Thyroid gland (tissue), 4 donors: ENCODE data around the gene KCNJ13. TPM values are rescaled to one million over a fixed set of nuclear protein-coding genes. Genes with fewer than 3 reads are reported as not detected.

Experiments
- DNase-seq, 2 donors: peaks; one replicate each; pipeline ENCODE4 v3.0.0-alpha.2; 2019
- H3K27ac ChIP-seq, 3 donors: fragments of 200-600 bp; sonication (generic); 1 replicate in 2 of 3; 2 replicates in 1 of 3; pipeline ENCODE4 v1.5.1; 2016 to 2019; ENCODE audit warnings: mild to moderate bottlenecking in 1 of 3, moderate library complexity in 1 of 3
- H3K27me3 ChIP-seq: fragments of 200-600 bp; sonication (generic); one replicate; pipeline ENCODE4 v1.5.1; 2019
- H3K36me3 ChIP-seq, 2 donors: fragments of 200-600 bp; sonication (generic); one replicate each; pipeline ENCODE4 v1.5.1; 2016 to 2019
- H3K4me1 ChIP-seq, 2 donors: fragments of 200-600 bp; sonication (generic); one replicate each; pipeline ENCODE4 v1.5.1; 2017 to 2019
- H3K4me3 ChIP-seq, 3 donors: fragments of 200-600 bp; sonication (generic); replicated peaks in 1 of 3; 1 replicate in 2 of 3; 2 replicates in 1 of 3; pipeline ENCODE4 v1.5.1; 2016; ENCODE audit warnings: mild to moderate bottlenecking in 1 of 3
- H3K9me3 ChIP-seq: fragments of 200-600 bp; sonication (generic); one replicate; pipeline ENCODE4 v1.5.1; 2017
- POLR2A ChIP-seq, 2 donors: fragments of 450-650 bp; IDR thresholded peaks; one replicate each; pipeline ENCODE4 v1.6.1; 2017; ENCODE audit warnings: antibody characterized with exemption in 2 of 2, mild to moderate bottlenecking in 2 of 2, moderate library complexity in 1 of 2
- WGBS, 2 donors: methylation state at CpG; one replicate each; pipeline ENCODE4 v1.1.5; 2017; 5-methylcytosine and 5-hydroxymethylcytosine counted together
- intact Hi-C: fragments of 100-400 bp; cut with DNase I; formaldehyde crosslinking; loops from one replicate; pipeline ENCODE4 v1.15.1; 2023
- total RNA-seq, 4 donors: library from RNA; depleted of rRNA; stranded (reverse); fragments of >200 nt; gene quantifications; one replicate each; pipeline ENCODE4 v1.2.3, GENCODE V29; 2016
- TF ChIP-seq, protein P1 (sequence below), 6 experiments: fragments of 200-600 bp in 3 of 6; fragments of 450-650 bp in 3 of 6; sonication (generic) in 3 of 6; IDR thresholded peaks; one replicate each; pipeline ENCODE4 v1.5.1; 2016 to 2019; ENCODE audit warnings: antibody characterized with exemption in 6 of 6, mild to moderate bottlenecking in 2 of 6, inconsistent platforms in 1 of 6, moderate library complexity in 1 of 6

The KCNJ13 gene
- total RNA-seq, 4 donors from 2014 or later = 0.81 to 5.5 (median 2.6) TPM

DNA sequence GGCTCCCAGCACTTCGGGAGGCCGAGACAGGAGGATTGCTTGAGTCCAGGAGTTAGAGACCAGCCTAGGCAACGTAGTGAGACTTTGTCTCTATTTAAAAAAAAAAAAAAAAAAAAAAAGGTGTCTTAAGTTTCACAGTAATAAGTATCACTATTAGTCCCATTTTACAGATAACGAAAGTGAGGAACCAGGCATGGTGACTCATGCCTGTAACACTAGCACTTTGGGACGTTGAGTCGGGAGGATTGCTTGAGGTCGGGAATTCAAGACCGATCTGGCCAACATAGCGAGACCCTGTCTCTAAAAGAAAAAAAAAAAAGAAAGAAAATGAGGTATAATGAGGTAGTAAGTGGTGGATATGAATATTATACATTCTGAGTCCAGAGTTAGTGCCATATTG lies 2.5 kb downstream of the KCNJ13 start:
- H3K36me3 ChIP-seq = peaks cover 0 to 9% of the 10 kb centered on the region in 2 donors
- no peaks in the 10 kb centered on the region for H3K9me3 ChIP-seq
- H3K4me1 ChIP-seq = peaks cover 0 to 9% of the 10 kb centered on the region in 2 donors
- intact Hi-C loops = no loop called here
- TF ChIP-seq, protein P1, sequence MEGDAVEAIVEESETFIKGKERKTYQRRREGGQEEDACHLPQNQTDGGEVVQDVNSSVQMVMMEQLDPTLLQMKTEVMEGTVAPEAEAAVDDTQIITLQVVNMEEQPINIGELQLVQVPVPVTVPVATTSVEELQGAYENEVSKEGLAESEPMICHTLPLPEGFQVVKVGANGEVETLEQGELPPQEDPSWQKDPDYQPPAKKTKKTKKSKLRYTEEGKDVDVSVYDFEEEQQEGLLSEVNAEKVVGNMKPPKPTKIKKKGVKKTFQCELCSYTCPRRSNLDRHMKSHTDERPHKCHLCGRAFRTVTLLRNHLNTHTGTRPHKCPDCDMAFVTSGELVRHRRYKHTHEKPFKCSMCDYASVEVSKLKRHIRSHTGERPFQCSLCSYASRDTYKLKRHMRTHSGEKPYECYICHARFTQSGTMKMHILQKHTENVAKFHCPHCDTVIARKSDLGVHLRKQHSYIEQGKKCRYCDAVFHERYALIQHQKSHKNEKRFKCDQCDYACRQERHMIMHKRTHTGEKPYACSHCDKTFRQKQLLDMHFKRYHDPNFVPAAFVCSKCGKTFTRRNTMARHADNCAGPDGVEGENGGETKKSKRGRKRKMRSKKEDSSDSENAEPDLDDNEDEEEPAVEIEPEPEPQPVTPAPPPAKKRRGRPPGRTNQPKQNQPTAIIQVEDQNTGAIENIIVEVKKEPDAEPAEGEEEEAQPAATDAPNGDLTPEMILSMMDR (IDR thresholded peaks at IDR 0.05) = no peak
- no peak for TF ChIP-seq POLR2A (IDR thresholded peaks at IDR 0.05)
- DNase-seq = no peak
- H3K27me3 ChIP-seq = no peaks in the 10 kb centered on the region
- no peak overlapping the region for H3K27ac ChIP-seq
- 96 to 97% methylated on average over 9 of the region's 9 CpGs for WGBS, 2 donors
- no peak overlapping the region for H3K4me3 ChIP-seq

DNA sequence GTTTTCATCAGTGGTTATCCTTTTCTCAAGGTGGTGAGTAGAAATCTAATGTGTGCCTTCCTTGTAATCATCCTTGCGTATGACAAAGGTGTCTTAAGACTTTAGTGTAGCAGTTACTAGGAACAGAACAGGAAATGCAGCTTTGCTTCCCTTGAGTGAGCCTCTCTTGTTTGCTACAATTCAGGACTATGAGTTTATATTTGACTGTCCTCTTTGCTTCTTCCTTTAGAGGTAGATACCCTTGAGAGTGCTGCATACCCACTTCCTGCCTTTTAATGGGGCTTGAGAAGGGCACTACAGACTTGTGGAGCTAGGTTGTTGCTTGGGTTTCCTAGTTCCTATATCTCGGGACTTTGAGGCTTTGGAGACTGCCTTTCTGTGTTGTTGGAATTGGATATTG lies 3.8 kb downstream of the KCNJ13 start:
- Histone ChIP-seq H3K27ac (no peak overlapping the region), H3K4me1 (peaks cover 0 to 9% of the 10 kb centered on the region in 2 donors), H3K9me3 (no peaks in the 10 kb centered on the region), H3K4me3 (no peak overlapping the region), H3K27me3 (no peaks in the 10 kb centered on the region), H3K36me3 (peaks cover 5 to 6% of the 10 kb centered on the region in 2 donors)
- WGBS, 2 donors = 85 to 88% methylated on average over 2 of the region's 2 CpGs
- DNase-seq = no peak
- TF ChIP-seq POLR2A (IDR thresholded peaks at IDR 0.05) = no peak
- TF ChIP-seq, protein P1 (IDR thresholded peaks at IDR 0.05) = no peak
- intact Hi-C loops = no loop called here

DNA sequence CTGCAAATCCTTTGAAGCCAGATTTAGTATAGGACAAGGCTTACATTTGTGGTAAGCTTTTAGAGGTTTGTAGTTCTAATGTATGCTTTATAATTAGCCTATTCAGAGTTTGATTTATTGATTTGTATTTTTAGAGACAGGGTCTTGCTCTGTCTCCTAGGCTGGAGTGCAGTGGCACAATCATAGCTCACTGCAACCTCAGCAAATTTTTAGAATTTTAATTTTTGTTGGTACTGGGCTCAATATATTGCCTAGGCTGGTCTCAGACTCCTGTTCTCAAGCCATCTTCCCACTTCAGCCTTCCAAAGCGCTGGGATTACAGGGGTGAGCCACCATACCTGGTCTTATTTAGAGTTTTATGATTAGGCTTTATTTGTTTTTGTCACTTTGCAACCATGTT lies 4.5 kb downstream of the KCNJ13 start:
- 97% methylated on average over 1 of the region's 1 CpG for WGBS, 2 donors
- Histone ChIP-seq H3K27me3 (no peaks in the 10 kb centered on the region), H3K4me1 (peaks cover 0 to 9% of the 10 kb centered on the region in 2 donors), H3K36me3 (peaks cover 5 to 6% of the 10 kb centered on the region in 2 donors), H3K4me3 (no peak overlapping the region), H3K9me3 (no peaks in the 10 kb centered on the region), H3K27ac (no peak overlapping the region)
- TF ChIP-seq, protein P1 (IDR thresholded peaks at IDR 0.05) = no peak
- TF ChIP-seq POLR2A (IDR thresholded peaks at IDR 0.05) = no peak
- DNase-seq = no peak
- intact Hi-C loops = no loop called here

DNA sequence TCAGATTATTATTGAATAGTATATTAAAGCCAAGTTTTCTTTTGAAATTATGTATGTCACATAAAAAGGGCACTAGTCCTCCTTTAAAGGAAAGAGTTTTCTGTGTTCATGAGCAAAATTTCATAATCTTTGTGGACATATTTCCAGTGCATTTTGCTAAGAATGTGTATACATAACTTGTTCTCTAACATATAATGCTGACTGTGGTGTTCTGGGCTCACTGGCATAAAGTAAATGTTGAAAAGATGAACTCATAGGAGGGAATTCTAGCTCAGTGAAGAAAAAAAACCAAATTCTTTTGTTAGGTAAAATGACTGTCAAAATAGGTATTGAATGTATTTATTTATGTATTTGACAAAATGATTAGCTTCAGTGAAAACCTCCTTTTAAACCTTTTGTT lies 6.2 kb downstream of the KCNJ13 start:
- no peak overlapping the region for H3K27ac ChIP-seq
- no peaks in the 10 kb centered on the region for H3K27me3 ChIP-seq
- H3K4me3 ChIP-seq = no peak overlapping the region
- TF ChIP-seq POLR2A (IDR thresholded peaks at IDR 0.05) = no peak
- no peaks in the 10 kb centered on the region for H3K9me3 ChIP-seq
- no peaks in the 10 kb centered on the region for H3K4me1 ChIP-seq
- peaks cover 5 to 6% of the 10 kb centered on the region in 2 donors for H3K36me3 ChIP-seq
- intact Hi-C loops = no loop called here
- DNase-seq = no peak

DNA sequence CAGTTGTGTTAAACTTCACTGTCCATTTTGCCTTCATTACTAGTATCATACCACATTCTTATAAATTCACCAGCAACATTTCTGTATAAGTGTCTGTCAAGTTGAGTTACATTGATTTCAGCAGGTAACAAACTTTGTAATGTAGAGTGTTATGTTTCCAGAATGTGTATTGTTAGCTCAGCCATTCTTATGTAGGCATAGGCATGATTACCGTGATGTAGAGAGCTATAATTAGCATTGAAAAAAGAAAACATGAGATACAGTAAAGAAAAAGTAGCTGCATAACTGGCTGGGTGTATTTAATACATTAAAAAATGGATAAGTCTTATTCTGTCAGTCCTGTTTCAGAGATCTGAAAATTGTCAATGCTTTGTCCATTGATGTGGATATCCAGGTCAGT lies 8.5 kb downstream of the KCNJ13 start:
- Histone ChIP-seq H3K9me3 (no peaks in the 10 kb centered on the region), H3K36me3 (peaks cover 6 to 12% of the 10 kb centered on the region in 2 donors), H3K27ac (no peak overlapping the region), H3K27me3 (no peaks in the 10 kb centered on the region), H3K4me3 (no peak overlapping the region), H3K4me1 (no peaks in the 10 kb centered on the region)
- TF ChIP-seq, protein P1 (IDR thresholded peaks at IDR 0.05) = no peak
- no peak for TF ChIP-seq POLR2A (IDR thresholded peaks at IDR 0.05)
- WGBS, 2 donors = 94 to 97% methylated on average over 1 of the region's 1 CpG
- DNase-seq = no peak
- intact Hi-C loops = no loop called here
